ENCODE results near the gene GRAMD1C. TPM values are rescaled to one million over a fixed set of nuclear protein-coding genes. Genes with fewer than 3 reads are reported as not detected.

GRAMD1C gene
- polyA plus RNA-seq, 1 of the 3 experiments (the other 2 are of a cell fraction), result 1.2 TPM

DNA sequence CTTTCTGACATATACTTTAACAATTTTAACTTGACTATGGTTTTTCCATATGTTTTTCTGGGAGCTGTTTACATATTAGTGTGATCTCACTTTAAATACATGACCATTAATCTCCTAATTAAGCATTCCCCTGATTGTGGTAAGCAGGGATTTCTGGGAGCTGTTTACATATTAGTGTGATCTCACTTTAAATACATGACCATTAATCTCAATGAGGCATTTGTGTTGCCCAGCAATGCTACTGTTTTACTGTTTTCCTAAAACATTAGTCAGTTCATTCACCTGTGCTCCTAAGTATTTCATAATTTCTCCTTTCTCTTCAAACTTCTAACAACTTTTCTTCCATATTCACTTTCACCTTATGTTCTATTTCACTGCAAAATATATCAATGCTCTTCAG, 3.6 kb upstream of the GRAMD1C start:
- H3K4me1 ChIP-seq (ENCODE audit: control insufficient read depth in 1 of 2, insufficient read depth in 2 of 2, low read depth in 1 of 2, low read length in 1 of 2), result peaks cover 0 to 7% of the 10 kb centered on the region in 2 experiments; a peak in 1 of 4 replicates
- DNase-seq, result no peak
- ChIA-PET CTCF (interaction anchor here (1.2 to 1.4 kb wide), 2 partner anchors 10 to 99 kb away, joined by 4 to 7 read pairs; no protein-coding TSS in a partner anchor), POLR2A (no interaction called here)
- H2AFZ ChIP-seq (ENCODE audit: low read depth), result no peak overlapping the region
- TF ChIP-seq TEAD4 (IDR thresholded peaks at IDR 0.05; ENCODE audit: borderline replicate concordance, insufficient read depth) (no peak), EZH2phosphoT487 (IDR thresholded peaks at IDR 0.05; ENCODE audit: borderline replicate concordance, low read depth) (no peak), SMC3 (IDR thresholded peaks at IDR 0.05; ENCODE audit: low read depth, low read length) (no peak), GATA2 (CRISPR knock-in tag; IDR thresholded peaks at IDR 0.05) (no peak), RAD21 (IDR thresholded peaks at IDR 0.05; ENCODE audit: low read length) (no peak), TCF12 (IDR thresholded peaks at IDR 0.05) (no peak), NRF1 (IDR thresholded peaks at IDR 0.05; ENCODE audit: low read depth, low read length) (no peak), EP300 (IDR thresholded peaks at IDR 0.05; ENCODE audit: borderline replicate concordance in 1 of 2, low read depth in 1 of 2, low read length in 1 of 2) (no peak), USF1 (IDR thresholded peaks at IDR 0.05; ENCODE audit: borderline replicate concordance, low read depth) (no peak), POLR2AphosphoS5 (IDR thresholded peaks at IDR 0.05; ENCODE audit: low read depth, low read length) (no peak), TAF1 (IDR thresholded peaks at IDR 0.05; ENCODE audit: borderline replicate concordance, low read depth, low read length) (no peak), RFX5 (IDR thresholded peaks at IDR 0.05; ENCODE audit: low read length) (no peak), FOXM1 (IDR thresholded peaks at IDR 0.05; ENCODE audit: low read depth) (no peak), IRF3 (IDR thresholded peaks at IDR 0.05; ENCODE audit: low read depth, low read length) (no peak), RCOR1 (IDR thresholded peaks at IDR 0.05; ENCODE audit: low read length) (no peak), ELF1 (IDR thresholded peaks at IDR 0.05) (no peak), YY1 (IDR thresholded peaks at IDR 0.05; ENCODE audit: low read depth) (no peak), CHD2 (IDR thresholded peaks at IDR 0.05; ENCODE audit: low read length, partially characterized antibody) (no peak)
- TF ChIP-seq, protein P1, sequence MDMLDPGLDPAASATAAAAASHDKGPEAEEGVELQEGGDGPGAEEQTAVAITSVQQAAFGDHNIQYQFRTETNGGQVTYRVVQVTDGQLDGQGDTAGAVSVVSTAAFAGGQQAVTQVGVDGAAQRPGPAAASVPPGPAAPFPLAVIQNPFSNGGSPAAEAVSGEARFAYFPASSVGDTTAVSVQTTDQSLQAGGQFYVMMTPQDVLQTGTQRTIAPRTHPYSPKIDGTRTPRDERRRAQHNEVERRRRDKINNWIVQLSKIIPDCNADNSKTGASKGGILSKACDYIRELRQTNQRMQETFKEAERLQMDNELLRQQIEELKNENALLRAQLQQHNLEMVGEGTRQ (IDR thresholded peaks at IDR 0.05; ENCODE audit: borderline replicate concordance, low read depth, low read length), result no peak
- TF ChIP-seq, protein P2, sequence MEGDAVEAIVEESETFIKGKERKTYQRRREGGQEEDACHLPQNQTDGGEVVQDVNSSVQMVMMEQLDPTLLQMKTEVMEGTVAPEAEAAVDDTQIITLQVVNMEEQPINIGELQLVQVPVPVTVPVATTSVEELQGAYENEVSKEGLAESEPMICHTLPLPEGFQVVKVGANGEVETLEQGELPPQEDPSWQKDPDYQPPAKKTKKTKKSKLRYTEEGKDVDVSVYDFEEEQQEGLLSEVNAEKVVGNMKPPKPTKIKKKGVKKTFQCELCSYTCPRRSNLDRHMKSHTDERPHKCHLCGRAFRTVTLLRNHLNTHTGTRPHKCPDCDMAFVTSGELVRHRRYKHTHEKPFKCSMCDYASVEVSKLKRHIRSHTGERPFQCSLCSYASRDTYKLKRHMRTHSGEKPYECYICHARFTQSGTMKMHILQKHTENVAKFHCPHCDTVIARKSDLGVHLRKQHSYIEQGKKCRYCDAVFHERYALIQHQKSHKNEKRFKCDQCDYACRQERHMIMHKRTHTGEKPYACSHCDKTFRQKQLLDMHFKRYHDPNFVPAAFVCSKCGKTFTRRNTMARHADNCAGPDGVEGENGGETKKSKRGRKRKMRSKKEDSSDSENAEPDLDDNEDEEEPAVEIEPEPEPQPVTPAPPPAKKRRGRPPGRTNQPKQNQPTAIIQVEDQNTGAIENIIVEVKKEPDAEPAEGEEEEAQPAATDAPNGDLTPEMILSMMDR (IDR thresholded peaks at IDR 0.05), result no peak
- H3K27ac ChIP-seq (ENCODE audit: low read depth in 2 of 2, low read length in 1 of 2), result no peak overlapping the region
- H3K9me3 ChIP-seq, result peaks cover 6% of the 10 kb centered on the region; the same call in 1 of the 2 replicates
- H3K27me3 ChIP-seq (ENCODE audit: insufficient read depth), result no peaks in the 10 kb centered on the region
- peaks cover 15% of the 10 kb centered on the region for H3F3A ChIP-seq (replicated peaks; ENCODE audit: insufficient read depth)
- no peaks in the 10 kb centered on the region for H4K20me1 ChIP-seq (ENCODE audit: insufficient read depth)
- H3K79me2 ChIP-seq (ENCODE audit: insufficient read depth), result no peaks in the 10 kb centered on the region
- no peak overlapping the region for H3K4me3 ChIP-seq (ENCODE audit: low read depth in 2 of 2, low read length in 1 of 2)
- no peaks in the 10 kb centered on the region for H3K36me3 ChIP-seq (replicated peaks in 1 of 2; ENCODE audit: control insufficient read depth in 1 of 2, insufficient read depth in 2 of 2, low read length in 1 of 2)
- no peak overlapping the region for H3K4me2 ChIP-seq
- no peak overlapping the region for H3K9ac ChIP-seq
- H3K9me2 ChIP-seq, result no peaks in the 10 kb centered on the region

Data from SK-N-SH (cell line).